GM12891 (cell line): ENCODE data around the gene EHMT1.

Source experiments
- POLR2A ChIP-seq: IDR thresholded peaks from 2 replicates; pipeline ENCODE4 v1.6.1; 2011; ENCODE audit warnings: low read depth, low read length, control low read depth
- POLR2AphosphoS5 ChIP-seq: IDR thresholded peaks from 2 replicates; pipeline ENCODE4 v1.6.1; 2011; ENCODE audit warnings: low read depth, low read length, control low read depth
- SPI1 ChIP-seq: IDR thresholded peaks from 2 replicates; pipeline ENCODE4 v1.6.1; 2011; ENCODE audit warnings: low read depth, low read length, control low read depth
- TAF1 ChIP-seq: IDR thresholded peaks from 2 replicates; pipeline ENCODE4 v1.6.1; 2011; ENCODE audit warnings: low read depth, low read length, control low read depth

GRCh38 chr9:137748311-137748710, 129.5 kb downstream of the EHMT1 start:
- TF ChIP-seq POLR2A (no peak), POLR2AphosphoS5 (no peak), TAF1 (no peak), SPI1 (no peak)
